Measurements from ENCODE around the gene DEAF1. TPM values are rescaled to one million over a fixed set of nuclear protein-coding genes. Genes with fewer than 3 reads are reported as not detected.

DEAF1 gene
- total and polyA plus RNA-seq, 2 of the 13 experiments (the other 11 are each of a cell fraction or from before 2014, with no cell fraction given) = 22.3 to 29.6 TPM

DNA sequence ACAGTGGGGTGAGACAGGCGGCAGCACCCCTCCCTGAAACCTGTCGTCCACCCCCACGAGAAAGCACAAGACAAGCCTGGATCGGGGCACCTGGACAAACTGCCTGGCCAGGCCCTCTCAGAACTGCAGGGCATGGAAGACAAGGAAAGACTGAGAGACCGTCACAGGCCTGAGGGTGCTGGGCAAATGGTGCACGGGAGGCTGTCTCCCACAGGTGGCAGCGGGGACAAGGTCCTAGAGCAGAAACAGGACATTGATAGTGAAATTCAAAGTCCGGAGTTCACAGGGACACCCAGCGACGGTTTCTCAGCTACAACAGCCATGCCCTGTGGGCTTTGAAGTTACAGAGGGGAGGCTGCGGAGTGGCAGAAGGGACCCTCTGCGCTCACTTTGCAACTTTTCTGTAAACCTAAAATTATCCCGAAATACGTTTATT is 37.3 kb downstream of the DEAF1 start (continued):
- TF ChIP-seq, protein P1, sequence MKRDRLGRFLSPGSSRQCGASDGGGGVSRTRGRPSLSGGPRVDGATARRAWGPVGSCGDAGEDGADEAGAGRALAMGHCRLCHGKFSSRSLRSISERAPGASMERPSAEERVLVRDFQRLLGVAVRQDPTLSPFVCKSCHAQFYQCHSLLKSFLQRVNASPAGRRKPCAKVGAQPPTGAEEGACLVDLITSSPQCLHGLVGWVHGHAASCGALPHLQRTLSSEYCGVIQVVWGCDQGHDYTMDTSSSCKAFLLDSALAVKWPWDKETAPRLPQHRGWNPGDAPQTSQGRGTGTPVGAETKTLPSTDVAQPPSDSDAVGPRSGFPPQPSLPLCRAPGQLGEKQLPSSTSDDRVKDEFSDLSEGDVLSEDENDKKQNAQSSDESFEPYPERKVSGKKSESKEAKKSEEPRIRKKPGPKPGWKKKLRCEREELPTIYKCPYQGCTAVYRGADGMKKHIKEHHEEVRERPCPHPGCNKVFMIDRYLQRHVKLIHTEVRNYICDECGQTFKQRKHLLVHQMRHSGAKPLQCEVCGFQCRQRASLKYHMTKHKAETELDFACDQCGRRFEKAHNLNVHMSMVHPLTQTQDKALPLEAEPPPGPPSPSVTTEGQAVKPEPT (CRISPR knock-in tag; IDR thresholded peaks at IDR 0.05; ENCODE audit: low read depth) = no peak
- TF ChIP-seq, protein P2, sequence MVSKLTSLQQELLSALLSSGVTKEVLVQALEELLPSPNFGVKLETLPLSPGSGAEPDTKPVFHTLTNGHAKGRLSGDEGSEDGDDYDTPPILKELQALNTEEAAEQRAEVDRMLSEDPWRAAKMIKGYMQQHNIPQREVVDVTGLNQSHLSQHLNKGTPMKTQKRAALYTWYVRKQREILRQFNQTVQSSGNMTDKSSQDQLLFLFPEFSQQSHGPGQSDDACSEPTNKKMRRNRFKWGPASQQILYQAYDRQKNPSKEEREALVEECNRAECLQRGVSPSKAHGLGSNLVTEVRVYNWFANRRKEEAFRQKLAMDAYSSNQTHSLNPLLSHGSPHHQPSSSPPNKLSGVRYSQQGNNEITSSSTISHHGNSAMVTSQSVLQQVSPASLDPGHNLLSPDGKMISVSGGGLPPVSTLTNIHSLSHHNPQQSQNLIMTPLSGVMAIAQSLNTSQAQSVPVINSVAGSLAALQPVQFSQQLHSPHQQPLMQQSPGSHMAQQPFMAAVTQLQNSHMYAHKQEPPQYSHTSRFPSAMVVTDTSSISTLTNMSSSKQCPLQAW (CRISPR knock-in tag; IDR thresholded peaks at IDR 0.05) = peak; percentile 52; the same call in 1 of the 2 replicates
- TF ChIP-seq STAG1 (CRISPR knock-in tag; IDR thresholded peaks at IDR 0.05) = peak; percentile 31
- TF ChIP-seq SP1 (IDR thresholded peaks at IDR 0.05) = no peak
- no peak for TF ChIP-seq SP1 (CRISPR knock-in tag; IDR thresholded peaks at IDR 0.05)
- peak; percentile 73 for TF ChIP-seq RARA (CRISPR knock-in tag; IDR thresholded peaks at IDR 0.05)
- TF ChIP-seq, protein P3, sequence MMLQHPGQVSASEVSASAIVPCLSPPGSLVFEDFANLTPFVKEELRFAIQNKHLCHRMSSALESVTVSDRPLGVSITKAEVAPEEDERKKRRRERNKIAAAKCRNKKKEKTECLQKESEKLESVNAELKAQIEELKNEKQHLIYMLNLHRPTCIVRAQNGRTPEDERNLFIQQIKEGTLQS (CRISPR knock-in tag; IDR thresholded peaks at IDR 0.05) = no peak
- TF ChIP-seq HDAC6 (IDR thresholded peaks at IDR 0.05; ENCODE audit: low read depth, low read length) = no peak
- TF ChIP-seq HDAC1 (CRISPR knock-in tag; IDR thresholded peaks at IDR 0.05) = peak; percentile 51
- TF ChIP-seq, protein P4, sequence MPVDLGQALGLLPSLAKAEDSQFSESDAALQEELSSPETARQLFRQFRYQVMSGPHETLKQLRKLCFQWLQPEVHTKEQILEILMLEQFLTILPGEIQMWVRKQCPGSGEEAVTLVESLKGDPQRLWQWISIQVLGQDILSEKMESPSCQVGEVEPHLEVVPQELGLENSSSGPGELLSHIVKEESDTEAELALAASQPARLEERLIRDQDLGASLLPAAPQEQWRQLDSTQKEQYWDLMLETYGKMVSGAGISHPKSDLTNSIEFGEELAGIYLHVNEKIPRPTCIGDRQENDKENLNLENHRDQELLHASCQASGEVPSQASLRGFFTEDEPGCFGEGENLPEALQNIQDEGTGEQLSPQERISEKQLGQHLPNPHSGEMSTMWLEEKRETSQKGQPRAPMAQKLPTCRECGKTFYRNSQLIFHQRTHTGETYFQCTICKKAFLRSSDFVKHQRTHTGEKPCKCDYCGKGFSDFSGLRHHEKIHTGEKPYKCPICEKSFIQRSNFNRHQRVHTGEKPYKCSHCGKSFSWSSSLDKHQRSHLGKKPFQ (CRISPR knock-in tag; IDR thresholded peaks at IDR 0.05; ENCODE audit: insufficient replicate concordance) = no peak
- TF ChIP-seq NR2F6 (IDR thresholded peaks at IDR 0.05) = no peak
- TF ChIP-seq NR2F6 (CRISPR knock-in tag; IDR thresholded peaks at IDR 0.05) = peak; percentile 52; the same call in 1 of the 2 replicates
- no peak for TF ChIP-seq MAFK (conservative IDR thresholded peaks at IDR 0.05 in 1 of 2, IDR thresholded peaks at IDR 0.05 in 1 of 2; ENCODE audit: low read length in 2 of 2)
- TF ChIP-seq, protein P5, sequence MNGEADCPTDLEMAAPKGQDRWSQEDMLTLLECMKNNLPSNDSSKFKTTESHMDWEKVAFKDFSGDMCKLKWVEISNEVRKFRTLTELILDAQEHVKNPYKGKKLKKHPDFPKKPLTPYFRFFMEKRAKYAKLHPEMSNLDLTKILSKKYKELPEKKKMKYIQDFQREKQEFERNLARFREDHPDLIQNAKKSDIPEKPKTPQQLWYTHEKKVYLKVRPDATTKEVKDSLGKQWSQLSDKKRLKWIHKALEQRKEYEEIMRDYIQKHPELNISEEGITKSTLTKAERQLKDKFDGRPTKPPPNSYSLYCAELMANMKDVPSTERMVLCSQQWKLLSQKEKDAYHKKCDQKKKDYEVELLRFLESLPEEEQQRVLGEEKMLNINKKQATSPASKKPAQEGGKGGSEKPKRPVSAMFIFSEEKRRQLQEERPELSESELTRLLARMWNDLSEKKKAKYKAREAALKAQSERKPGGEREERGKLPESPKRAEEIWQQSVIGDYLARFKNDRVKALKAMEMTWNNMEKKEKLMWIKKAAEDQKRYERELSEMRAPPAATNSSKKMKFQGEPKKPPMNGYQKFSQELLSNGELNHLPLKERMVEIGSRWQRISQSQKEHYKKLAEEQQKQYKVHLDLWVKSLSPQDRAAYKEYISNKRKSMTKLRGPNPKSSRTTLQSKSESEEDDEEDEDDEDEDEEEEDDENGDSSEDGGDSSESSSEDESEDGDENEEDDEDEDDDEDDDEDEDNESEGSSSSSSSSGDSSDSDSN (CRISPR knock-in tag; IDR thresholded peaks at IDR 0.05) = peak; percentile 29; the same call in 1 of the 2 replicates
- TF ChIP-seq, protein P6, sequence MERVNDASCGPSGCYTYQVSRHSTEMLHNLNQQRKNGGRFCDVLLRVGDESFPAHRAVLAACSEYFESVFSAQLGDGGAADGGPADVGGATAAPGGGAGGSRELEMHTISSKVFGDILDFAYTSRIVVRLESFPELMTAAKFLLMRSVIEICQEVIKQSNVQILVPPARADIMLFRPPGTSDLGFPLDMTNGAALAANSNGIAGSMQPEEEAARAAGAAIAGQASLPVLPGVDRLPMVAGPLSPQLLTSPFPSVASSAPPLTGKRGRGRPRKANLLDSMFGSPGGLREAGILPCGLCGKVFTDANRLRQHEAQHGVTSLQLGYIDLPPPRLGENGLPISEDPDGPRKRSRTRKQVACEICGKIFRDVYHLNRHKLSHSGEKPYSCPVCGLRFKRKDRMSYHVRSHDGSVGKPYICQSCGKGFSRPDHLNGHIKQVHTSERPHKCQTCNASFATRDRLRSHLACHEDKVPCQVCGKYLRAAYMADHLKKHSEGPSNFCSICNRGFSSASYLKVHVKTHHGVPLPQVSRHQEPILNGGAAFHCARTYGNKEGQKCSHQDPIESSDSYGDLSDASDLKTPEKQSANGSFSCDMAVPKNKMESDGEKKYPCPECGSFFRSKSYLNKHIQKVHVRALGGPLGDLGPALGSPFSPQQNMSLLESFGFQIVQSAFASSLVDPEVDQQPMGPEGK (CRISPR knock-in tag; IDR thresholded peaks at IDR 0.05) = peak; percentile 43
- TF ChIP-seq CENPX (CRISPR knock-in tag; IDR thresholded peaks at IDR 0.05) = no peak
- peak; percentile 75; the same call in 1 of the 2 replicates for TF ChIP-seq HOXA3 (CRISPR knock-in tag; IDR thresholded peaks at IDR 0.05)
- peak; percentile 45; the same call in 1 of the 2 replicates for TF ChIP-seq HDAC2 (CRISPR knock-in tag; IDR thresholded peaks at IDR 0.05)
- TF ChIP-seq NCOR1 (IDR thresholded peaks at IDR 0.05; ENCODE audit: borderline replicate concordance, low read length) = peak; percentile 91
